ENCODE data around the gene RPL4.

DNA sequence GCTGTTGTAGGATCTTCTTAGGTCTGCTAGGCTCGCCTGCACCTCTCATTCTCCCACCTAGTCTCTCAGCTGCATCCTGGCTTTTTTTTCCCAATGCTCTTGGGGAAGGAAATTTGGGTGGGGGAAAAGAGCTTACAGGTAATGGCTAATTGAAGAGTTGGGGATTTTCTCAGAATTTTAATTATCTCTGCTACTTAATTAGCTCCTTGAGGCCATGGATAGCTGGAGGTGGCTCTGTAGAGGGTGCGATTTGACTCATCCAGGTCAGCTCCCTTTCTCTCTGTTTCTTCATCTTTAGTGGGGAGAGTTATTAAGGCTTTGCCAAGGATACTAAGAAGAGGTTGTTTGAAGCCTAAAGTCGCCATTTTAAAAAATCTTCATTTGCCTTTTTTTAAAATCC, 29.7 kb downstream of the RPL4 start:
- TF ChIP-seq, protein P1, sequence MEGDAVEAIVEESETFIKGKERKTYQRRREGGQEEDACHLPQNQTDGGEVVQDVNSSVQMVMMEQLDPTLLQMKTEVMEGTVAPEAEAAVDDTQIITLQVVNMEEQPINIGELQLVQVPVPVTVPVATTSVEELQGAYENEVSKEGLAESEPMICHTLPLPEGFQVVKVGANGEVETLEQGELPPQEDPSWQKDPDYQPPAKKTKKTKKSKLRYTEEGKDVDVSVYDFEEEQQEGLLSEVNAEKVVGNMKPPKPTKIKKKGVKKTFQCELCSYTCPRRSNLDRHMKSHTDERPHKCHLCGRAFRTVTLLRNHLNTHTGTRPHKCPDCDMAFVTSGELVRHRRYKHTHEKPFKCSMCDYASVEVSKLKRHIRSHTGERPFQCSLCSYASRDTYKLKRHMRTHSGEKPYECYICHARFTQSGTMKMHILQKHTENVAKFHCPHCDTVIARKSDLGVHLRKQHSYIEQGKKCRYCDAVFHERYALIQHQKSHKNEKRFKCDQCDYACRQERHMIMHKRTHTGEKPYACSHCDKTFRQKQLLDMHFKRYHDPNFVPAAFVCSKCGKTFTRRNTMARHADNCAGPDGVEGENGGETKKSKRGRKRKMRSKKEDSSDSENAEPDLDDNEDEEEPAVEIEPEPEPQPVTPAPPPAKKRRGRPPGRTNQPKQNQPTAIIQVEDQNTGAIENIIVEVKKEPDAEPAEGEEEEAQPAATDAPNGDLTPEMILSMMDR (IDR thresholded peaks at IDR 0.05): no peak
- TF ChIP-seq, protein P2, sequence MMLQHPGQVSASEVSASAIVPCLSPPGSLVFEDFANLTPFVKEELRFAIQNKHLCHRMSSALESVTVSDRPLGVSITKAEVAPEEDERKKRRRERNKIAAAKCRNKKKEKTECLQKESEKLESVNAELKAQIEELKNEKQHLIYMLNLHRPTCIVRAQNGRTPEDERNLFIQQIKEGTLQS (CRISPR knock-in tag; conservative IDR thresholded peaks at IDR 0.05): no peak
- TF ChIP-seq, protein P3, sequence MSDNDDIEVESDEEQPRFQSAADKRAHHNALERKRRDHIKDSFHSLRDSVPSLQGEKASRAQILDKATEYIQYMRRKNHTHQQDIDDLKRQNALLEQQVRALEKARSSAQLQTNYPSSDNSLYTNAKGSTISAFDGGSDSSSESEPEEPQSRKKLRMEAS (CRISPR knock-in tag; IDR thresholded peaks at IDR 0.05): no peak
- TF ChIP-seq ETV6 (CRISPR knock-in tag; IDR thresholded peaks at IDR 0.05) (no peak), ELF4 (CRISPR knock-in tag; IDR thresholded peaks at IDR 0.05; ENCODE audit: low read depth) (no peak), RELA (CRISPR knock-in tag; IDR thresholded peaks at IDR 0.05; ENCODE audit: borderline replicate concordance) (no peak), CBFB (CRISPR knock-in tag; IDR thresholded peaks at IDR 0.05; ENCODE audit: low read depth) (no peak), OVOL2 (CRISPR knock-in tag; IDR thresholded peaks at IDR 0.05; ENCODE audit: borderline replicate concordance) (no peak)
- TF ChIP-seq, protein P4, sequence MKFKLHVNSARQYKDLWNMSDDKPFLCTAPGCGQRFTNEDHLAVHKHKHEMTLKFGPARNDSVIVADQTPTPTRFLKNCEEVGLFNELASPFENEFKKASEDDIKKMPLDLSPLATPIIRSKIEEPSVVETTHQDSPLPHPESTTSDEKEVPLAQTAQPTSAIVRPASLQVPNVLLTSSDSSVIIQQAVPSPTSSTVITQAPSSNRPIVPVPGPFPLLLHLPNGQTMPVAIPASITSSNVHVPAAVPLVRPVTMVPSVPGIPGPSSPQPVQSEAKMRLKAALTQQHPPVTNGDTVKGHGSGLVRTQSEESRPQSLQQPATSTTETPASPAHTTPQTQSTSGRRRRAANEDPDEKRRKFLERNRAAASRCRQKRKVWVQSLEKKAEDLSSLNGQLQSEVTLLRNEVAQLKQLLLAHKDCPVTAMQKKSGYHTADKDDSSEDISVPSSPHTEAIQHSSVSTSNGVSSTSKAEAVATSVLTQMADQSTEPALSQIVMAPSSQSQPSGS (CRISPR knock-in tag; IDR thresholded peaks at IDR 0.05; ENCODE audit: borderline replicate concordance, low read depth): no peak
